Measurements from ENCODE around the gene PHTF1.

DNA sequence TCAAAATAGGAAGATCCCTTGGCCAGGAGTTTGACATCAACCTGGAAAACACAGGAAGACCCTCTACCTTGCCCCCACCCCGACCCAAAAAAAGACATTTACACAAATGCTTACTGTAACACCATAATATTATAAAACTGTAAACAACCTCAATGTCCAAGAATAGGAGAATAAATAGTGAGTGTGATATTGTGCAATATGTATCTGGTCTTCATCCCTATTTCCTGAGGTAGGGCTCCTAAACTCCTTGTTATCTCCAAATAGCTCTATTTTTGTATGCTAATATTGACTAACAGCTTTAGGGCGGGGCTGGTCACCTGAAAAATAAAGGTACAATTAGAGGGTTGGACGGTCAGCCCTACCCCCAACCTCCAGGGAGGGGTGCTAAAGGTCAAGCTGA lies 29.5 kb upstream of the PHTF1 start:
- no peak for TF ChIP-seq POLR2A (IDR thresholded peaks at IDR 0.05; ENCODE audit: low read depth)
- TF ChIP-seq, protein P1, sequence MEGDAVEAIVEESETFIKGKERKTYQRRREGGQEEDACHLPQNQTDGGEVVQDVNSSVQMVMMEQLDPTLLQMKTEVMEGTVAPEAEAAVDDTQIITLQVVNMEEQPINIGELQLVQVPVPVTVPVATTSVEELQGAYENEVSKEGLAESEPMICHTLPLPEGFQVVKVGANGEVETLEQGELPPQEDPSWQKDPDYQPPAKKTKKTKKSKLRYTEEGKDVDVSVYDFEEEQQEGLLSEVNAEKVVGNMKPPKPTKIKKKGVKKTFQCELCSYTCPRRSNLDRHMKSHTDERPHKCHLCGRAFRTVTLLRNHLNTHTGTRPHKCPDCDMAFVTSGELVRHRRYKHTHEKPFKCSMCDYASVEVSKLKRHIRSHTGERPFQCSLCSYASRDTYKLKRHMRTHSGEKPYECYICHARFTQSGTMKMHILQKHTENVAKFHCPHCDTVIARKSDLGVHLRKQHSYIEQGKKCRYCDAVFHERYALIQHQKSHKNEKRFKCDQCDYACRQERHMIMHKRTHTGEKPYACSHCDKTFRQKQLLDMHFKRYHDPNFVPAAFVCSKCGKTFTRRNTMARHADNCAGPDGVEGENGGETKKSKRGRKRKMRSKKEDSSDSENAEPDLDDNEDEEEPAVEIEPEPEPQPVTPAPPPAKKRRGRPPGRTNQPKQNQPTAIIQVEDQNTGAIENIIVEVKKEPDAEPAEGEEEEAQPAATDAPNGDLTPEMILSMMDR (IDR thresholded peaks at IDR 0.05), result no peak

Data from esophagus muscularis mucosa (tissue), 3 donors.